ENCODE data around the gene JADE1. TPM values are rescaled to one million over a fixed set of nuclear protein-coding genes. Genes with fewer than 3 reads are reported as not detected.

JADE1 gene
- total and polyA plus RNA-seq, 2 of the 4 experiments (the other 2 are of a cell fraction) = 13.8 to 32.6 TPM

- intact Hi-C loops (cut with micrococcal nuclease) = no loop called here
- Histone ChIP-seq H2AFZ (replicated peaks; ENCODE audit: low read length, poor library complexity) (no peak overlapping the region), H2BK15ac (ENCODE audit: low read depth, low read length) (no peak overlapping the region), H3K9me3 (ENCODE audit: control insufficient read depth, insufficient read depth, low read length) (no peaks in the 10 kb centered on the region), H3K4me3 (ENCODE audit: insufficient read depth, low read depth, low read length) (no peak overlapping the region), H3K9me1 (ENCODE audit: insufficient read depth, low read length) (no peaks in the 10 kb centered on the region), H2BK20ac (ENCODE audit: low read depth, low read length) (no peak overlapping the region), H2AK5ac (ENCODE audit: low read depth, low read length) (no peak overlapping the region), H3K4me1 (ENCODE audit: control insufficient read depth, insufficient read depth, low read length) (no peaks in the 10 kb centered on the region), H3K56ac (ENCODE audit: extremely low read depth, insufficient read depth, low read length) (no peak overlapping the region), H3K27ac (ENCODE audit: insufficient read depth, low read length) (no peak overlapping the region), H2AK9ac (replicated peaks; ENCODE audit: low read depth, low read length, poor library complexity) (no peak overlapping the region), H3K23ac (ENCODE audit: low read depth, low read length) (no peak overlapping the region), H2BK120ac (ENCODE audit: low read depth, low read length) (no peak overlapping the region), H4K20me1 (ENCODE audit: insufficient read depth, low read length) (no peaks in the 10 kb centered on the region), H3K79me1 (ENCODE audit: low read depth in 1 of 2, low read length in 2 of 2) (no peaks in the 10 kb centered on the region), H3K4me2 (ENCODE audit: low read depth, low read length) (no peak overlapping the region), H3K18ac (ENCODE audit: low read depth, low read length) (no peak overlapping the region), H4K5ac (ENCODE audit: low read depth, low read length) (no peak overlapping the region), H3K36me3 (ENCODE audit: control insufficient read depth, insufficient read depth, low read length) (no peaks in the 10 kb centered on the region), H3K4ac (ENCODE audit: low read depth, low read length) (no peak overlapping the region), H4K8ac (ENCODE audit: low read depth in 2 of 2, low read length in 2 of 2) (no peak overlapping the region), H3K14ac (replicated peaks; ENCODE audit: low read depth, low read length) (no peak overlapping the region), H2BK5ac (ENCODE audit: low read depth, low read length, poor library complexity, severe bottlenecking) (no peak overlapping the region), H3K9ac (ENCODE audit: low read depth, low read length) (no peak overlapping the region), H4K91ac (ENCODE audit: insufficient read depth, low read depth, low read length) (no peak overlapping the region), H3K27me3 (ENCODE audit: control insufficient read depth, insufficient read depth, low read length) (no peaks in the 10 kb centered on the region)
- dilution Hi-C loops (cut with HindIII; ENCODE audit: low sequenced_read_pairs, unreplicated experiment) = no loop called here
- WGBS, 2 experiments (ENCODE audit: extremely low coverage in 2 of 2, insufficient read length in 1 of 2) = 100% methylated on average over 1 of the region's 5 CpGs; no CpG with 5 or more reads in 1 of the 2 experiments
- ATAC-seq (ENCODE audit: low read depth) (no peak), DNase-seq (peak; percentile 4)
- BruUV-seq (replicated peaks) = no TSS peak
- CTCF ChIA-PET = no interaction called here
- TF ChIP-seq USF2 (IDR thresholded peaks at IDR 0.05; ENCODE audit: low read depth, low read length) (no peak), SMC3 (IDR thresholded peaks at IDR 0.05; ENCODE audit: low read depth, low read length) (no peak), RAD21 (IDR thresholded peaks at IDR 0.05; ENCODE audit: low read length) (no peak), CTCF (conservative IDR thresholded peaks at IDR 0.05; ENCODE audit: low read depth, low read length) (no peak), CEBPB (IDR thresholded peaks at IDR 0.05; ENCODE audit: low read depth, low read length) (peak; percentile 30; the same call in 1 of the 2 replicates), RCOR1 (IDR thresholded peaks at IDR 0.05; ENCODE audit: insufficient replicate concordance, low read length) (no peak), MXI1 (IDR thresholded peaks at IDR 0.05; ENCODE audit: borderline replicate concordance, low read depth, low read length) (no peak), MAFK (IDR thresholded peaks at IDR 0.05; ENCODE audit: low read depth, low read length) (no peak), CHD1 (IDR thresholded peaks at IDR 0.05; ENCODE audit: low read depth, low read length) (no peak)
- POLR2A ChIA-PET (ENCODE audit: unreplicated experiment) = no interaction called here
- in situ Hi-C loops (cut with MboI; ENCODE audit: low sequenced_read_pairs) = no loop called here
These were observed 99.2 kb downstream of the JADE1 start for GRCh38 chr4:128908735-128909134.
